Upper lobe of left lung (tissue), 4 donors: ENCODE measurements around the gene NOM1.

Experiments used
- CTCF ChIP-seq, 6 experiments: fragments of 450-650 bp in 4 of 6; fragments of 200-600 bp in 2 of 6; sonication (generic) in 2 of 6; IDR thresholded peaks; one replicate each; pipeline ENCODE4 v1.5.1; 2016 to 2019; ENCODE audit warnings: antibody characterized with exemption in 6 of 6
- POLR2A ChIP-seq, 4 donors: fragments of 450-650 bp; IDR thresholded peaks; one replicate each; pipeline ENCODE4 v1.5.1; 2016 to 2017; ENCODE audit warnings: antibody characterized with exemption in 4 of 4, mild to moderate bottlenecking in 2 of 4
- POLR2AphosphoS5 ChIP-seq, 2 donors: sonication (generic); formaldehyde crosslinking; IDR thresholded peaks; one replicate each; pipeline ENCODE4 v1.5.1; 2017; ENCODE audit warnings: antibody characterized with exemption in 2 of 2

GRCh38 chr7:157019718-157020451, 70.4 kb downstream of the NOM1 start:
- TF ChIP-seq CTCF (IDR thresholded peaks at IDR 0.05) (no peak), POLR2A (IDR thresholded peaks at IDR 0.05) (no peak), POLR2AphosphoS5 (IDR thresholded peaks at IDR 0.05) (no peak)
